HEK293 (cell line): Measurements from ENCODE around the gene STK4.

ENCODE experiments used
- CTCF ChIA-PET: fragments of 350-600 bp; formaldehyde crosslinking; extraction: SDS; loops from one replicate; lab custom pipeline; 2021; ENCODE audit warnings: antibody characterized with exemption; lab: Yijun Ruan, JAX
- POLR2A ChIA-PET: fragments of 300-600 bp; formaldehyde crosslinking; extraction: SDS; loops from one replicate; lab custom pipeline; 2020; ENCODE audit warnings: antibody characterized with exemption, inconsistent platforms; lab: Yijun Ruan, JAX
- H3K27ac ChIP-seq: fragments of 200-500 bp; sonication (Bioruptor generic); 2 replicates; pipeline ENCODE4 v1.5.1; 2014; ENCODE audit warnings: low read depth, low read length, control low read depth, inconsistent platforms; ENCODE audit errors: extremely low read depth
- H3K36me3 ChIP-seq, 2 experiments: fragments of 200-500 bp in 1 of 2; sonication (Bioruptor generic) in 1 of 2; 1 replicate in 1 of 2; 2 replicates in 1 of 2; pipeline ENCODE4 v1.5.1; 2014 to 2017; ENCODE audit warnings: inconsistent platforms in 2 of 2, low read length in 2 of 2; ENCODE audit not compliant: control insufficient read depth in 2 of 2, insufficient read depth in 1 of 2
- H3K4me1 ChIP-seq: fragments of 200-500 bp; sonication (Bioruptor generic); 2 replicates; pipeline ENCODE4 v1.5.1; 2014; ENCODE audit warnings: mild to moderate bottlenecking, low read length, inconsistent platforms; ENCODE audit not compliant: control insufficient read depth, insufficient read depth
- H3K4me3 ChIP-seq: 2 replicates; pipeline ENCODE4 v1.5.1; 2011; ENCODE audit warnings: low read depth, mild to moderate bottlenecking, control low read depth, low read length, moderate library complexity
- H3K9me3 ChIP-seq: fragments of 200-500 bp; sonication (Bioruptor generic); 2 replicates; pipeline ENCODE4 v1.5.1; 2014; ENCODE audit warnings: low read depth, low read length, inconsistent platforms; ENCODE audit not compliant: control insufficient read depth, insufficient read depth
- GLIS1 ChIP-seq: fragments of 450-650 bp; formaldehyde crosslinking; IDR thresholded peaks from 2 replicates; pipeline ENCODE4 v1.5.1; 2016; ENCODE audit warnings: missing biosample characterization, missing genetic modification characterization
- GLIS2 ChIP-seq: fragments of 450-650 bp; formaldehyde crosslinking; IDR thresholded peaks from 2 replicates; pipeline ENCODE4 v1.5.1; 2016; ENCODE audit warnings: missing biosample characterization, missing genetic modification characterization
- HOXA7 ChIP-seq: sonication (generic); formaldehyde crosslinking; IDR thresholded peaks from 2 replicates; pipeline ENCODE4 v1.8.1; 2022; ENCODE audit warnings: missing genetic modification reagents, borderline replicate concordance
- HOXC10 ChIP-seq: sonication (generic); formaldehyde crosslinking; IDR thresholded peaks from 2 replicates; pipeline ENCODE4 v1.8.1; 2023; ENCODE audit warnings: mild to moderate bottlenecking, missing genetic modification reagents
- IKZF3 ChIP-seq: fragments of 450-650 bp; IDR thresholded peaks from 2 replicates; pipeline ENCODE4 v1.5.0; 2018; ENCODE audit warnings: missing biosample characterization, mild to moderate bottlenecking, missing genetic modification characterization, moderate library complexity
- KLF1 ChIP-seq: fragments of 450-650 bp; formaldehyde crosslinking; IDR thresholded peaks from 2 replicates; pipeline ENCODE4 v1.5.1; 2016; ENCODE audit warnings: missing biosample characterization, missing genetic modification characterization
- KLF10 ChIP-seq: fragments of 450-650 bp; IDR thresholded peaks from 2 replicates; pipeline ENCODE4 v1.5.1; 2018; ENCODE audit warnings: missing biosample characterization, mild to moderate bottlenecking, missing genetic modification characterization
- OSR2 ChIP-seq: fragments of 450-650 bp; formaldehyde crosslinking; IDR thresholded peaks from 2 replicates; pipeline ENCODE4 v1.5.1; 2016; ENCODE audit warnings: missing biosample characterization, missing genetic modification characterization
- PRDM6 ChIP-seq: fragments of 450-650 bp; formaldehyde crosslinking; IDR thresholded peaks from 2 replicates; pipeline ENCODE4 v1.5.1; 2017; ENCODE audit warnings: missing biosample characterization, missing genetic modification characterization
- SP2 ChIP-seq: fragments of 450-650 bp; formaldehyde crosslinking; IDR thresholded peaks from 2 replicates; pipeline ENCODE4 v1.5.1; 2016; ENCODE audit warnings: missing biosample characterization, missing genetic modification characterization
- SP7 ChIP-seq: fragments of 450-650 bp; formaldehyde crosslinking; IDR thresholded peaks from 2 replicates; pipeline ENCODE4 v1.5.1; 2016; ENCODE audit warnings: missing biosample characterization, missing genetic modification characterization
- TCF7L2 ChIP-seq: IDR thresholded peaks from 2 replicates; pipeline ENCODE4 v1.6.1; 2011; ENCODE audit warnings: low read depth, mild to moderate bottlenecking, inconsistent platforms, low read length, moderate library complexity, borderline replicate concordance
- TRIM28 ChIP-seq: IDR thresholded peaks from 2 replicates; pipeline ENCODE4 v1.6.1; 2011; ENCODE audit warnings: low read length, control low read depth, borderline replicate concordance
- ZBTB11 ChIP-seq: fragments of 450-650 bp; formaldehyde crosslinking; conservative IDR thresholded peaks from 2 replicates; pipeline ENCODE4 v1.5.1; 2016; ENCODE audit warnings: low read depth, missing biosample characterization, missing genetic modification characterization
- ZFHX2 ChIP-seq: fragments of 450-650 bp; formaldehyde crosslinking; conservative IDR thresholded peaks from 2 replicates; pipeline ENCODE4 v1.5.1; 2016; ENCODE audit warnings: missing biosample characterization, missing genetic modification characterization
- ZFP37 ChIP-seq: fragments of 450-650 bp; formaldehyde crosslinking; IDR thresholded peaks from 2 replicates; pipeline ENCODE4 v1.5.1; 2016; ENCODE audit warnings: missing biosample characterization, missing genetic modification characterization
- ZIC2 ChIP-seq: fragments of 450-650 bp; formaldehyde crosslinking; IDR thresholded peaks from 2 replicates; pipeline ENCODE4 v1.5.1; 2016; ENCODE audit warnings: missing biosample characterization, missing genetic modification characterization
- ZNF121 ChIP-seq: fragments of 450-650 bp; formaldehyde crosslinking; IDR thresholded peaks from 2 replicates; pipeline ENCODE4 v1.5.1; 2016; ENCODE audit warnings: missing biosample characterization, missing genetic modification characterization
- ZNF19 ChIP-seq: fragments of 450-650 bp; formaldehyde crosslinking; IDR thresholded peaks from 2 replicates; pipeline ENCODE4; 2016; ENCODE audit warnings: missing biosample characterization, missing genetic modification characterization, low read depth
- ZNF302 ChIP-seq: fragments of 450-650 bp; formaldehyde crosslinking; IDR thresholded peaks from 2 replicates; pipeline ENCODE4 v1.5.1; 2016; ENCODE audit warnings: missing biosample characterization, missing genetic modification characterization, low read depth
- ZNF416 ChIP-seq: fragments of 450-650 bp; formaldehyde crosslinking; IDR thresholded peaks from 2 replicates; pipeline ENCODE4 v1.5.1; 2016; ENCODE audit warnings: missing biosample characterization, missing genetic modification characterization
- ZNF529 ChIP-seq: fragments of 450-650 bp; formaldehyde crosslinking; IDR thresholded peaks from 2 replicates; pipeline ENCODE4 v1.5.1; 2017; ENCODE audit warnings: missing genetic modification characterization, missing biosample characterization; ENCODE audit not compliant: insufficient replicate concordance
- ZNF600 ChIP-seq: fragments of 450-650 bp; formaldehyde crosslinking; IDR thresholded peaks from 2 replicates; pipeline ENCODE4 v1.5.1; 2016; ENCODE audit warnings: missing biosample characterization, missing genetic modification characterization
- ZNF660 ChIP-seq: fragments of 450-650 bp; IDR thresholded peaks from 2 replicates; pipeline ENCODE4 v1.5.1; 2018; ENCODE audit warnings: missing biosample characterization, mild to moderate bottlenecking, missing genetic modification characterization
- ZNF76 ChIP-seq: fragments of 450-650 bp; formaldehyde crosslinking; IDR thresholded peaks from 2 replicates; pipeline ENCODE4; 2016; ENCODE audit warnings: low read depth, missing biosample characterization, missing genetic modification characterization, borderline replicate concordance
- ZSCAN5A ChIP-seq: fragments of 450-650 bp; formaldehyde crosslinking; IDR thresholded peaks from 2 replicates; pipeline ENCODE4 v1.5.1; 2016; ENCODE audit warnings: missing biosample characterization, missing genetic modification characterization

The STK4 gene

DNA sequence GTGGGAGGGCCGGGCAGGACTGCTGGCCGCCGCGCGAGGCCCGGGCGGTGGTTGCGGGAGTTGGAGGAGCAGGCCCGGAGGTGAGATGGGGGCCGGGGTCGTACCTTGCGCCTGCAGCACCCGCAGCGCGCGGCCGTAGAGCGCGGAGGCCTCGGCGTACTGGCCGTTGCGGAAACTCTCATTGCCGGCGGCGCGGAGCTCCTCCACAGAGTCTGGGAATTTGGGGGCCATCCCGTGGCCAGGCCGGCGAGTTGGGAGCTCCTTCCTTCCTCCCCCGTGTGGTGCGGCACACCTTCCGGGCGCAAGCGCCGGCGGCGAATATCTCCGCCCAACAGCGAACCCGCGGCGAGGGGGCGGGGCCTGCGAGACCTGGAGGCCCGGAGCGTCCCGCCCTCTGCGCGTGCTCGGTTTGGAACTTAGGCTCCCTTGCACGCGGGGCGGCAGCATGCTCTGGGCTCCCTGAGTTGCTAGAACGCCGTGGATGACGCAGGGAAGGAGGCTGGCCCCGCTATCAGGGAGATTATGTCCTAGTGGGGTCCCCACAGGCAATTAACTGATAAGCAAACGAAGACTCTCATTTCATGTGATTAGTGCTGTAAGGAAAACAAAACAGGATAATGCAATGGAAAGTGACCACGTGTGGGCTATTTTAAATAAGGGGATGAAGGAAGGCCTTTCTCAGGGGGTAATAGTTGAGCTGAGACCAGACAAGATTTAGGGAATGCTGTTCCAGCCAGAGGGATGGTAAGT, 6.0 kb upstream of the STK4 start, which contains the start of gene TOMM34 (continued):
- no peak for TF ChIP-seq ZNF19 (tag by site-specific recombination)
- peak; percentile 85 for TF ChIP-seq ZIC2 (tag by site-specific recombination)
- peak; percentile 81 for TF ChIP-seq ZBTB11 (tag by site-specific recombination)
- peak; percentile 50; the same call in 1 of the 2 replicates for TF ChIP-seq KLF10 (tag by site-specific recombination)
- TF ChIP-seq IKZF3 (tag by site-specific recombination): peak; percentile 78
- TF ChIP-seq SP2: peak; percentile 92
- peak; percentile 45; the same call in 1 of the 2 replicates for TF ChIP-seq ZNF76 (tag by site-specific recombination)
- peak; percentile 37; the same call in 1 of the 2 replicates for TF ChIP-seq KLF1
- TF ChIP-seq ZNF600 (tag by site-specific recombination): peak; percentile 83
- TF ChIP-seq, all 188 proteins: peak for 45

- TF ChIP-seq ZFP37 (tag by site-specific recombination) (no peak), ZNF660 (no peak), HOXA7 (CRISPR knock-in tag) (no peak), HOXC10 (no peak), ZFHX2 (tag by site-specific recombination) (no peak), TRIM28 (0 out of 2 replicates have a peak, but pooled peaks have one; percentile 24), KLF10 (tag by site-specific recombination) (no peak), ZSCAN5A (tag by site-specific recombination) (no peak), GLIS2 (tag by site-specific recombination) (0 out of 2 replicates have a peak, but pooled peaks have one; percentile 21), ZNF416 (no peak), PRDM6 (tag by site-specific recombination) (peak; percentile 75), TCF7L2 (peak; percentile 83), SP7 (tag by site-specific recombination) (0 out of 2 replicates have a peak, but pooled peaks have one; percentile 24), ZNF302 (no peak), GLIS1 (tag by site-specific recombination) (peak; percentile 68), OSR2 (peak; percentile 64), ZNF121 (no peak), ZNF529 (tag by site-specific recombination) (no peak)
- no peak overlapping the region for H3K27ac ChIP-seq
- H3K4me1 ChIP-seq: peaks cover 4% of the 10 kb centered on the region
- H3K36me3 ChIP-seq: peaks cover under 1 to 7% of the 10 kb centered on the region in 2 experiments; a peak in 1 of 3 replicates
- ChIA-PET POLR2A (interaction anchor here (1.0 to 2.9 kb wide), 3 partner anchors 10 to 197 kb away, joined by 3 to 14 read pairs (median 4); no protein-coding TSS in a partner anchor), CTCF (interaction anchor here (1.3 kb wide), 1 partner anchor 19 kb away, joined by 5 read pairs; no protein-coding TSS in a partner anchor)
- H3K9me3 ChIP-seq: no peaks in the 10 kb centered on the region
- H3K4me3 ChIP-seq: no peak overlapping the region
These were observed 5.1 kb upstream of the STK4 start for GRCh38 chr20:44961011-44961869.
